Epidermal melanocyte (primary cell): Measurements from ENCODE around the gene ABCG1.

ENCODE experiments used
- DNase-seq: peaks from one replicate; pipeline ENCODE4 v3.0.0; 2011; ENCODE audit warnings: low spot score; ENCODE audit not compliant: insufficient read length

The ABCG1 gene

GRCh38 chr21:42214081-42214750 is 4.7 kb upstream of the ABCG1 start:
- no peak for DNase-seq

- no peak for DNase-seq
Observed at GRCh38 chr21:42214921-42215320, 4.0 kb upstream of the ABCG1 start.

- no peak for DNase-seq
Observed at GRCh38 chr21:42215942-42216725, 2.8 kb upstream of the ABCG1 start.

- DNase-seq: no peak
Observed at GRCh38 chr21:42216726-42217572, 2.0 kb upstream of the ABCG1 start.

- DNase-seq: no peak
Observed at GRCh38 chr21:42219606-42220137, 732 bp downstream of the ABCG1 start.

GRCh38 chr21:42220138-42220701 is 1.3 kb downstream of the ABCG1 start:
- DNase-seq: no peak

GRCh38 chr21:42221581-42222345 is 2.8 kb downstream of the ABCG1 start:
- no peak for DNase-seq

- DNase-seq: no peak
Observed at GRCh38 chr21:42222386-42222785, 3.4 kb downstream of the ABCG1 start.

GRCh38 chr21:42222821-42223390 is 4.0 kb downstream of the ABCG1 start:
- no peak for DNase-seq

- no peak for DNase-seq
Observed at GRCh38 chr21:42223826-42224575, 5.1 kb downstream of the ABCG1 start.

GRCh38 chr21:42225042-42225441 is 6.1 kb downstream of the ABCG1 start:
- no peak for DNase-seq

GRCh38 chr21:42225571-42226155 is 6.7 kb downstream of the ABCG1 start:
- DNase-seq: no peak

GRCh38 chr21:42226626-42227025 is 7.7 kb downstream of the ABCG1 start:
- DNase-seq: no peak

- peak; percentile 41 for DNase-seq
Observed at GRCh38 chr21:42227909-42228708, 9.2 kb downstream of the ABCG1 start.

GRCh38 chr21:42228709-42229220 is 9.8 kb downstream of the ABCG1 start:
- DNase-seq: no peak

GRCh38 chr21:42229676-42230075 is 10.7 kb downstream of the ABCG1 start:
- DNase-seq: no peak

- no peak for DNase-seq
Observed at GRCh38 chr21:42230178-42230577, 11.2 kb downstream of the ABCG1 start.

- DNase-seq: no peak
Observed at GRCh38 chr21:42230636-42231035, 11.7 kb downstream of the ABCG1 start.
